Peyer's patch (tissue), 4 donors: ENCODE results near the gene DOCK11. TPM values are rescaled to one million over a fixed set of nuclear protein-coding genes. Genes with fewer than 3 reads are reported as not detected.

Experiments
- DNase-seq, 3 donors: peaks; one replicate each; pipeline ENCODE4 v3.0.0-alpha.2; 2017 to 2019
- H3K27ac ChIP-seq, 4 donors: fragments of 200-600 bp; sonication (generic); one replicate each; pipeline ENCODE4 v1.5.1; 2016 to 2019
- H3K27me3 ChIP-seq, 2 donors: fragments of 200-600 bp; sonication (generic); one replicate each; pipeline ENCODE4 v1.5.1; 2019
- H3K36me3 ChIP-seq, 3 donors: fragments of 200-600 bp; sonication (generic); one replicate each; pipeline ENCODE4 v1.5.1; 2016 to 2019
- H3K4me1 ChIP-seq, 4 donors: fragments of 200-600 bp; sonication (generic); one replicate each; pipeline ENCODE4 v1.5.1; 2016 to 2019
- H3K4me3 ChIP-seq, 4 donors: fragments of 200-600 bp; sonication (generic); 1 replicate in 3 of 4; 2 replicates in 1 of 4; pipeline ENCODE4 v1.5.1; 2016 to 2019; ENCODE audit warnings: mild to moderate bottlenecking in 1 of 4
- H3K9me3 ChIP-seq, 4 donors: fragments of 200-600 bp; sonication (generic); one replicate each; pipeline ENCODE4 v1.5.1; 2016 to 2019; ENCODE audit warnings: mild to moderate bottlenecking in 1 of 4
- POLR2A ChIP-seq, 2 donors: fragments of 450-650 bp; IDR thresholded peaks; one replicate each; pipeline ENCODE4 v1.5.1; 2017; ENCODE audit warnings: antibody characterized with exemption in 2 of 2, mild to moderate bottlenecking in 2 of 2, moderate library complexity in 2 of 2
- total RNA-seq, 4 donors: library from RNA; depleted of rRNA; stranded (reverse); fragments of >200 nt; gene quantifications; one replicate each; pipeline ENCODE4 v1.1.0, GENCODE V29; 2016
- TF ChIP-seq, protein P1 (sequence below), 6 experiments: fragments of 450-650 bp in 4 of 6; fragments of 200-600 bp in 2 of 6; sonication (generic) in 1 of 6; IDR thresholded peaks; one replicate each; pipeline ENCODE4 v1.5.1; 2017 to 2019; ENCODE audit warnings: antibody characterized with exemption in 6 of 6, mild to moderate bottlenecking in 3 of 6, moderate library complexity in 1 of 6

Gene DOCK11
- total RNA-seq, 4 donors from 2014 or later: 5.6 to 34.7 (median 10.4) TPM

DNA sequence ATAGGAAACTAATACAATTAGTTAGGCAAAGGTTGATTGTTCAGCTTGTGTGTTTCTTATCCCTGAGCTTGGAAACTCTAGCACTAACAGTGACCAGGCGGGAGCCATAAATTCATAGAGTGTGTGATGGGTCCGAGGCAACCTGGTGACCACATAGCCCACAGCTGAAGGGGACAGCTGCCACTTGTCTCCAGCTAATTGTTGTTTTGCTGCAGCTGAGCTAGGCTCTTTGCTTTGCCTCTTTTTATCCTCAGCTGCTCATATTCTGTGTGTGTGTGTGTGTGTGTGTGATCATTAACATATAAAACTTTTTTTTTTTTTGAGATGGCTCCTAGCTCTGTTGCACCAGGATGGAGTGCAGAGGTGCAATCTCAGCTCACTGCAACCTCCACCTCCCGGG, 53.2 kb downstream of the DOCK11 start:
- Histone ChIP-seq H3K36me3 (no peaks in the 10 kb centered on the region), H3K4me1 (no peaks in the 10 kb centered on the region), H3K27me3 (no peaks in the 10 kb centered on the region), H3K9me3 (no peaks in the 10 kb centered on the region), H3K27ac (no peak overlapping the region), H3K4me3 (no peak overlapping the region)
- TF ChIP-seq, protein P1, sequence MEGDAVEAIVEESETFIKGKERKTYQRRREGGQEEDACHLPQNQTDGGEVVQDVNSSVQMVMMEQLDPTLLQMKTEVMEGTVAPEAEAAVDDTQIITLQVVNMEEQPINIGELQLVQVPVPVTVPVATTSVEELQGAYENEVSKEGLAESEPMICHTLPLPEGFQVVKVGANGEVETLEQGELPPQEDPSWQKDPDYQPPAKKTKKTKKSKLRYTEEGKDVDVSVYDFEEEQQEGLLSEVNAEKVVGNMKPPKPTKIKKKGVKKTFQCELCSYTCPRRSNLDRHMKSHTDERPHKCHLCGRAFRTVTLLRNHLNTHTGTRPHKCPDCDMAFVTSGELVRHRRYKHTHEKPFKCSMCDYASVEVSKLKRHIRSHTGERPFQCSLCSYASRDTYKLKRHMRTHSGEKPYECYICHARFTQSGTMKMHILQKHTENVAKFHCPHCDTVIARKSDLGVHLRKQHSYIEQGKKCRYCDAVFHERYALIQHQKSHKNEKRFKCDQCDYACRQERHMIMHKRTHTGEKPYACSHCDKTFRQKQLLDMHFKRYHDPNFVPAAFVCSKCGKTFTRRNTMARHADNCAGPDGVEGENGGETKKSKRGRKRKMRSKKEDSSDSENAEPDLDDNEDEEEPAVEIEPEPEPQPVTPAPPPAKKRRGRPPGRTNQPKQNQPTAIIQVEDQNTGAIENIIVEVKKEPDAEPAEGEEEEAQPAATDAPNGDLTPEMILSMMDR (IDR thresholded peaks at IDR 0.05): no peak
- TF ChIP-seq POLR2A (IDR thresholded peaks at IDR 0.05): no peak
- no peak for DNase-seq

DNA sequence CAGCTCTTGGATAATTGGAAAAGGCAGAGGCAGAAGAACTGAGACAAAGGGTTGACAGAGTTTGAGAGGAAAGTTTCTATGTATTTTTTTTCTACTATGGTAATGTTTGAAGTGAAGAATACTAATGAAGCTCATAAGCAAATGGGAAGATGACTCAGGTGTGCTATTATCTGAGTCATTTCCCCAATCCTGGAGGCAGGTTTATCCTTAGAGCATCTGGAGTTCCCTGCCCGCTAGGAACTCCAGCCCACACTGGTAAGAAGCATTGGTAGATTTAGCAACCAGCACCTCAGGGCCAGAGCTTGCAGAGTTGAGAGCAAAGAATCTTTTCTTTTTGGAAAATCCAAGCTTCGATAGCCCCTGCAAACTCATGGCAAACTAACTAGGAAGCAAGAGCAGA, 55.2 kb downstream of the DOCK11 start:
- Histone ChIP-seq H3K4me3 (no peak overlapping the region), H3K9me3 (no peaks in the 10 kb centered on the region), H3K27ac (no peak overlapping the region), H3K36me3 (no peaks in the 10 kb centered on the region), H3K4me1 (no peaks in the 10 kb centered on the region), H3K27me3 (no peaks in the 10 kb centered on the region)
- no peak for DNase-seq
- TF ChIP-seq, protein P1 (IDR thresholded peaks at IDR 0.05): no peak
- TF ChIP-seq POLR2A (IDR thresholded peaks at IDR 0.05): no peak

DNA sequence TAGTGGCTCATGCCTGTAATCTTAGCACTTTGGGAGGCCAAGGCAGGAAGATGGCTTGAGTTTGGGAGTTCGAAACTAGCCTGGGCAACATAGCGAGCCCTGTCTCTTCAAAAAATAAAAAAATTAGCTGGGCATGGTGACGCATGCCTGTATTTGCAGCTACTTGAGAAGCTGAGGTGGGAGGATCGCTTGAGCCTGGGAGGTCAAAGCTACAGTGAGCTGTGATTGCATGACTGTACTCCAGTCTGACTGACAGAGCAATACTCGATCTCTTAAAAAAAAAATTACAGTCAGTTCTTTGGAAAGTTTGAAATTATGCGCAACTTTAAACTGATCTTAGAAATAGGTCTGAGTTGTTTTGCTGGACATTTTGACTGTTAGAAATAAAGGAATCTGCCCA, 55.8 kb downstream of the DOCK11 start:
- no peak for DNase-seq
- Histone ChIP-seq H3K36me3 (no peaks in the 10 kb centered on the region), H3K4me1 (no peaks in the 10 kb centered on the region), H3K27ac (no peak overlapping the region), H3K9me3 (no peaks in the 10 kb centered on the region), H3K4me3 (no peak overlapping the region), H3K27me3 (no peaks in the 10 kb centered on the region)
- no peak for TF ChIP-seq POLR2A (IDR thresholded peaks at IDR 0.05)
- TF ChIP-seq, protein P1 (IDR thresholded peaks at IDR 0.05): no peak

DNA sequence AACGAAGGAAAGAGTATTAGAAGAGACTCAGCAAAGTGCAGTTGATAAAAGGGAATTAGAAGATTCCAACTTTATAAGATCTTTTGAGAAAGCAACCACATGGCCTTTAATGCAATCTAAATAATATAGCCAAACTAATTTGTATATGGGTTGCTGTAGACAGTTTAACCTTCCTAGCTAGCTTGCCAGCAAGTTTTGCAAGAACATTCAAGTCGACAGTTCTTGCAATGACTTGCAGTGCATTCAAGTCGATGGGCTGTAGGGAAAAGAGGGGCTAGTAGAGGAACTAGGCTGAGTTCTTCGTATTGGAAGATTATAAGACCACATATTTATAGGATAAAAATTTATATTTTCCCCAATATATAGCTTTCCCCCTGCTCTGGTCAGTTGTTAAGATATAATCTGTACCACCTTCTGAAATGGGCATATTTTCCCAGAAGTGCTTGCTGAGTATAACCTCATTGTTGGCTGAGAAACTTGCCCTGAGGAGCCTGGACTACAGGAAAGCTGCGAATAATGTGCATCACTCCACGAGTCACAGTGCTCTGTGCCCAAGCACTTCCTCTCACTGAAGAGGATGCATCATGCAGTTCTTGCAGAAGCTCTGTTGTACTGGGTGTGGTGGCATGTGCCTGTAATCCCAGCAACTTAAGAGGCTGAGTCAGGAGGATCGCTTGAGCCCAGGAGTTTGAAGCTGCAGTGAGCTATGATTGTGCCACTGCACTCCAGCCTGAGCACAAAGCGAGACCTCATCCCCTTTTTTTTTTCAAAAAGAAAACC, 56.7 kb downstream of the DOCK11 start:
- H3K4me1 ChIP-seq: no peaks in the 10 kb centered on the region
- H3K36me3 ChIP-seq: no peaks in the 10 kb centered on the region
- no peaks in the 10 kb centered on the region for H3K27me3 ChIP-seq
- TF ChIP-seq, protein P1 (IDR thresholded peaks at IDR 0.05): no peak
- no peak for TF ChIP-seq POLR2A (IDR thresholded peaks at IDR 0.05)
- H3K9me3 ChIP-seq: no peaks in the 10 kb centered on the region
- H3K4me3 ChIP-seq: no peak overlapping the region
- no peak for DNase-seq
- H3K27ac ChIP-seq: no peak overlapping the region

DNA sequence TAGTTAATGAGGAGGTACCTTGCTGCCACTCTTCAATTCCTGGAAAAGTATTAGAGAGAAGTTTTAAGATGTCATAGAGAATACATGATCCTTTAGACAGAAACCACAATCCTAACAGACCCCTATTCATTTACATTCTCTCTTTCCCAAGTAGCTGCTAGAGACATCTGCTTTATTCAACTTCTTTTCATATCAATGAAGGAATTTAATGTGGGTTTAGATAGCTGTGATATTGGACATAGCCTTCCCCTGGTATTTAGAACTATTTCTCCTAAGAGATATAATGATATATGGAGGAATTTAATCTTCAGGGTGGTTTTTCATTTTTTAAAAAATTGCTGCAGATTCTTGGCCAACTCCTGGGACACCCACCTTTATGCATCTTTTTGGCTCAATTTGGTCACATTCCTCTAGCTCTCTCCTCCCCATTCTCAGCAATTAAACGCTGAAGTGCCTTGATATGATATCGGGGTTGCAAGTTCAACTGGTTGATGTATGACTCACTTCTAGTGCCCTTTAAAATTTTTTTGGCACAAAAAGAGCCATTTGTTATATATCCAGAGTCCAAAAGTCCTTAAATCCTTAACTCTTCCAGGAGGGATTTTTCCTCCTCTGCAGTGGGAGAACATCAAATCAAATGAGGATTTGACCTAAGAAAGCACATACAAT, 57.6 kb downstream of the DOCK11 start:
- Histone ChIP-seq H3K27ac (no peak overlapping the region), H3K36me3 (no peaks in the 10 kb centered on the region), H3K9me3 (no peaks in the 10 kb centered on the region), H3K27me3 (no peaks in the 10 kb centered on the region), H3K4me3 (no peak overlapping the region), H3K4me1 (no peaks in the 10 kb centered on the region)
- no peak for TF ChIP-seq POLR2A (IDR thresholded peaks at IDR 0.05)
- TF ChIP-seq, protein P1 (IDR thresholded peaks at IDR 0.05): no peak
- DNase-seq: no peak
